Erythroblast (primary cell): ENCODE measurements around the gene TSPO.

Source experiments
- GATA1 ChIP-seq: IDR thresholded peaks from 2 replicates; pipeline ENCODE4 v1.6.1; 2011; ENCODE audit warnings: low read depth, mild to moderate bottlenecking, control low read depth, low read length, moderate library complexity
- POLR2A ChIP-seq: IDR thresholded peaks from 2 replicates; pipeline ENCODE4 v1.6.1; 2011; ENCODE audit warnings: mild to moderate bottlenecking, low read length

DNA sequence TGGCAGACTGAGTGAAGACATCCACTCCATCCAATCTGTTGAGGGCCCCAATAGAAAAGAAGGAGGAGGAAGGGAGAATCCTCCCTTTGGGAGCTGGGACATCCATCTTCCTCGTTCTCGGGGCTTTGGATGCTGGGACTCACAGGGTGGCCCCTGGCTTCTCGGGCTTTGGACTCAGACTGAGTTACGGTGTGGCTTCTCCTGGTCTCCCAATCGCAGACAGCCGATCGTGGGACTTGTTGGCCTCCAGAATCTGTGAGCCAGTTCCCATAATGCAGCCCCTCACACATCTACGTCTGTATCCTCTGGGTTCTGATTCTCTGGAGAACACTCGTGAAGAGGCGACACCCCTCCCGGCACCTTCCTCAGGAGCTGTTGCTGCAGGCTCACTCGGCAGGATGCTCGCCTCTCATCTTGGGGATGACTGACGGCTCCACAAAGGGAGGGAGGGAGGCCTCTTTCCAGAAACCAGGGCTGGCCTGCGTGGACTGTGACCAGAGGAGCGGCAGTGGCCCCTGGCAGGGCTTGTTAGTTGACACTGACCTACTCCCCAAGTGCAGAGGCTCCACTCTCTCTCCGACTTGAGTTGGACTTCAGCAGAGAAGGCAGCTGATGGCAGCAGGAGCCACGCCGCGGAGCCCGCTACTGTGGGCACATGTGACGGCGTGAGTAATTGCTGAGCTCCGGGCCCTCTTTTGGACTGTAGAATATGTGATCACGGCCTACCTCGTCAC is 50.3 kb downstream of the TSPO start:
- TF ChIP-seq POLR2A (no peak), GATA1 (no peak)
